SH-SY5Y (cell line): ENCODE data around the gene CYB5R2.

Experiments
- GATA2 ChIP-seq: IDR thresholded peaks from 2 replicates; pipeline ENCODE4 v1.6.1; 2011; ENCODE audit warnings: mild to moderate bottlenecking, low read depth, low read length
- GATA3 ChIP-seq: IDR thresholded peaks from 2 replicates; pipeline ENCODE4 v1.6.1; 2011; ENCODE audit warnings: low read depth, mild to moderate bottlenecking, low read length, moderate library complexity

DNA sequence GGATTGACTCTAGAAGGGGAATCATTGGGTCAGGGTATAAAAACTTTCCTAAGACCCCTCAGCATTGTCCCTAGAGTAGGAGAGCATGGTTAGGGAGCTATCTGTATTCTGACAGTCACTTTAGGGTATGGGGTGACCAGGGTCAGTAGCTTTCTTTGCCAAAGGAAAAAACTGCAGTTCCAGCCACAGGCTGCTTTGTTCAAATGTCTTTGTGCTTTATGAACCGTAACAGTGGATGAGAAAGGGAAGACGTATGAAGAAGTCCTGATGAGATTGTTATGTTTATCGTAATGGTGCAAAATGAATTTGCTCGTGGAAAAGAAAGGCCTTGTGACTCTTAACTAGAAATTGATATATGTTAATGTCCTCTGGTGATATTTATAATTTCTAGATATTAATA, 30.0 kb downstream of the CYB5R2 start:
- no peak for TF ChIP-seq GATA2
- no peak for TF ChIP-seq GATA3
